DMS114 treated with DMSO at 0.1 percent for 48 hours (cell line): ENCODE data around the gene EPHA6.

Source experiments
- DNase-seq: peaks from one replicate; lab custom pipeline; 2025; ENCODE audit not compliant: unreplicated experiment; lab: John Stamatoyannopoulos, UW

EPHA6 gene

GRCh38 chr3:97765336-97765735 lies 950.9 kb downstream of the EPHA6 start:
- no peak for DNase-seq

- no peak for DNase-seq
Measured at GRCh38 chr3:97772926-97773325, 958.5 kb downstream of the EPHA6 start.

GRCh38 chr3:97778152-97778551 lies 963.8 kb downstream of the EPHA6 start:
- no peak for DNase-seq

- peak; percentile 35 for DNase-seq
Measured at GRCh38 chr3:97793420-97794019, 979.1 kb downstream of the EPHA6 start.

- DNase-seq, result no peak
Measured at GRCh38 chr3:97795951-97796350, 981.6 kb downstream of the EPHA6 start.
